HG02642 (cell line): ENCODE data around the gene OTOG.

ENCODE experiments used
- ATAC-seq: cut with Tn5 transposase; IDR thresholded peaks from one replicate; pipeline ENCODE4 v1.9.1; 2021; ENCODE audit warnings: mild to moderate bottlenecking; ENCODE audit not compliant: unreplicated experiment, poor library complexity

The OTOG gene, protein sequence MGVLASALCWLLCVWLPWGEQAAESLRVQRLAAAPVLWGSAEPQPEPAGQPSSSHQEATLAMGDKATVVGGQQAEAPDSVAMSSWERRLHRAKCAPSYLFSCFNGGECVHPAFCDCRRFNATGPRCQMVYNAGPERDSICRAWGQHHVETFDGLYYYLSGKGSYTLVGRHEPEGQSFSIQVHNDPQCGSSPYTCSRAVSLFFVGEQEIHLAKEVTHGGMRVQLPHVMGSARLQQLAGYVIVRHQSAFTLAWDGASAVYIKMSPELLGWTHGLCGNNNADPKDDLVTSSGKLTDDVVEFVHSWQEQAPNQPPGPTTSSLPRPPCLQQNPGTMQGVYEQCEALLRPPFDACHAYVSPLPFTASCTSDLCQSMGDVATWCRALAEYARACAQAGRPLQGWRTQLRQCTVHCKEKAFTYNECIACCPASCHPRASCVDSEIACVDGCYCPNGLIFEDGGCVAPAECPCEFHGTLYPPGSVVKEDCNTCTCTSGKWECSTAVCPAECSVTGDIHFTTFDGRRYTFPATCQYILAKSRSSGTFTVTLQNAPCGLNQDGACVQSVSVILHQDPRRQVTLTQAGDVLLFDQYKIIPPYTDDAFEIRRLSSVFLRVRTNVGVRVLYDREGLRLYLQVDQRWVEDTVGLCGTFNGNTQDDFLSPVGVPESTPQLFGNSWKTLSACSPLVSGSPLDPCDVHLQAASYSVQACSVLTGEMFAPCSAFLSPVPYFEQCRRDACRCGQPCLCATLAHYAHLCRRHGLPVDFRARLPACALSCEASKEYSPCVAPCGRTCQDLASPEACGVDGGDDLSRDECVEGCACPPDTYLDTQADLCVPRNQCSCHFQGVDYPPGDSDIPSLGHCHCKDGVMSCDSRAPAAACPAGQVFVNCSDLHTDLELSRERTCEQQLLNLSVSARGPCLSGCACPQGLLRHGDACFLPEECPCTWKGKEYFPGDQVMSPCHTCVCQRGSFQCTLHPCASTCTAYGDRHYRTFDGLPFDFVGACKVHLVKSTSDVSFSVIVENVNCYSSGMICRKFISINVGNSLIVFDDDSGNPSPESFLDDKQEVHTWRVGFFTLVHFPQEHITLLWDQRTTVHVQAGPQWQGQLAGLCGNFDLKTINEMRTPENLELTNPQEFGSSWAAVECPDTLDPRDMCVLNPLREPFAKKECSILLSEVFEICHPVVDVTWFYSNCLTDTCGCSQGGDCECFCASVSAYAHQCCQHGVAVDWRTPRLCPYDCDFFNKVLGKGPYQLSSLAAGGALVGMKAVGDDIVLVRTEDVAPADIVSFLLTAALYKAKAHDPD (N-terminal part only)

DNA sequence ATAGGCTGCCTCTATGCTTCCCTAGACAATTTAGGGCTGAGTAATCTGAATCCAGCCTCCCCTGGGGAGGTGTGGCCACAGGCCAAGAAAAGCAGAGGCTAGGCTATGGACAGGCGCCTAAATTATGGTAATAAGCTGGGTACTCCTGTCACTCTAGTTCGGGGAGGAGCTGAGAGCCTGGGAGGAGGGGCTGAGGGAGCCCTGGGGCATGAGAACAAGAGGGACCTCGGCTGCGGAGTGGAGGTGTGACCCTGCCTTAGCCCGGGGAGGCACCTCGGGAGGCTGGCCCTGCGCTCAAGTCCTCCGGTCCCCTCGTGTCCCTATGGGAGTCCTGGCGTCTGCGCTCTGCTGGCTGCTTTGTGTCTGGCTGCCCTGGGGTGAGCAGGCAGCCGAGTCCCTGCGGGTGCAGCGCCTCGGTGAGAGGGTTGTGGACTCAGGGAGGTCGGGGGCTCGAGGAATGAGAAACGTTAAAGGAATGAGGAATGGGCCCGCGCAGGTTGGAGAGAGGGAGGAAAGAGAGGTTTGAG is at the start of gene OTOG:
OTOG (plus strand) TSS at position 209 of the 527 bp plus-strand sequence; CDS start at position 323, 114 bp downstream.
- no peak for ATAC-seq

- no peak for ATAC-seq
These were observed 49.0 kb upstream of the OTOG start for GRCh38 chr11:17498058-17498457.

- ATAC-seq, result no peak
These were observed 48.6 kb upstream of the OTOG start for GRCh38 chr11:17498475-17498874.

GRCh38 chr11:17500673-17501072 is 46.4 kb upstream of the OTOG start:
- ATAC-seq, result no peak

DNA sequence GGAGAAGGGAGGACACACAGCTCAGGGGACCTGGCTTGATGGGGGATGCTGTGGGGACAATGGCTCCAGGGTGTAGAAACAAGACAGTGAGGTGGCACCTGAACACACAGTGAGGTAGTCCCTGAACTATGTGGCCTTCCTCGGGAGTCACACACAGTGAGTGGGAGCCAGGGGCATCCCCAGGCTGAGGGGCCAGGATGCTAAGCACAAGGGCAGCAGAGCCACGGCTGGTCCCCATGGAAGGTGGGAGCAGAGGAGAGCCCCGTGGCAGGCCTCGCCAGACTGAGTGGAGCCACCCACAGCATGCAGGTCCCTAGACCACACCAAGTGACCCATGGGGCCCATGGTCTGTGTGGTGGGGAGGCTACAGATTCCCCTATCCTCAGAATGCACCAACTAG is 44.4 kb upstream of the OTOG start:
- no peak for ATAC-seq

DNA sequence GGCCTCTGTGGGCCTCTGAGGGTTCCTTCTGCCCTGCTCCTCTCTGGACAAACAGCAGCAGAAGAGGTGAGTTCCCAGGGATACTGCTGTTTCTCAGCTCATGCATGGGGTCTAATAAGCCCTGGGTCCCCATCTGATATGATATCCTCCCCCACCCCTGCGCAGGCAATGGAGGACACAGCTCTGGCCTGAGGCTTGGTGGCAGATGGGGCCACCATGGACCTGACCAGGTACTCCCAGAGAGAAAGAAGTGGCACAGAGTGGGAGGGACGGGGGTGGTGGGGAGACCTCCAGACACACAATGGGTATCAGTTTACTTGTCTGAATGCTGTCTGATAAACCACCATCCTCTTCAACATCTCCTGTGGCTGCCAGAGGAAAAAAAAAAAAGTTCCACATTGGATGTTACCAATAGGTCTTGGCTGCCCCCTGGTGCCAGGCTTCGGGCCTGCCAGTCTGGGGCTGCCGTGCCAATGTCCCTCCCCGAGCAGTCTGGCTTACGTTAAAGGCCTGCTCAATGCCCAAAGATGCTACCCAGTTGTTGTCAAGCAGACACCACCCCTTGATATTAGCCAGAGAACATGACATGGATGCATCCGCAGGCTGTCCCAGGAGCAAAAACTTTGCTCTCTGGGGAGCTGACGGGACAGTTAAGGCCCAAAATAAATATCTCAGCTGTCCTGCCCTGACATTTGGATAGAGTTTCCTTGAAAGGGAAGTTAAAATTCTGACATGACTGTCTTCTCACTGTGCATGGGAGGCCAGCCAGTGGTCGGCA is 42.5 kb upstream of the OTOG start:
- ATAC-seq, result peak; percentile 61

- ATAC-seq, result no peak
These were observed 41.9 kb upstream of the OTOG start for GRCh38 chr11:17505146-17505545.

DNA sequence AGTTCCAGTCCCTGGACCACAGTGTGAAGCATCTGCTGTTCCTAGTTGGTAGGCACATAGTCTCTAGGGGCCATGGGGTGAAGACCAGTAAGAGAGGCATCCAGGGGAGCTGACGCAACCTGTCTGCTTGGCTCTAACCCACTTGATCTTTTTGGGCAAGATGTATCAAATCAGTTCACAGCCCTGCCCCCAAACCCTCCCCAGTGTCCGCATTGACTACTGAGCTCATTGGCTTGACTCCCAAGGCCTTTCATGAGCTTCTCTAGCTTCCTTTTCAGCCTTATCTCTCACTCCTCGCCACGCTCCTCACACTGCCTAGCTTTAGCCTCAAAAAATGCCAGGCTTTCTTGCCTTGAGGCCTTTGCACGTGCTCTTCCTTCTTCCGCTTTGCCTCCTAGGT is 40.7 kb upstream of the OTOG start:
- ATAC-seq, result no peak

GRCh38 chr11:17506942-17507341 is 40.1 kb upstream of the OTOG start:
- no peak for ATAC-seq

GRCh38 chr11:17507773-17508172 is 39.3 kb upstream of the OTOG start:
- ATAC-seq, result no peak

DNA sequence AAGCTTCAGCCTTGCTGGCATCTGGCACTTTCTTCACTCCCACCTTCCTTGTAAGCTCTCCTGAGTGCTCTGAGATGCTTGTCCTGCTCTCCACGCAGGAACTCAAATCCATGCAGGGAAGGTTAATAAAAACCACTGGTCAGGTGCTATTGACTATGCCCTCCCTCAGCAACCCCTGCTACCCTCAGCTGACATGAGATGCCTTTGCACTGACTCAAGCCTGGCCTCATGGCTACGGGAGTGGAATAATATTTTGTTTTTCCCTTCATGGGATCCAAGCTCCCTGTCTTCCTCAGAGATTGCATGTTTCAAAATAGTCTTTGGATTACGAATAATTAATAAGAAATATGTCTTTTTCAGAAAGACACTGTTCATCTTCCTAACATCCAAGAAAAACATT is 38.8 kb upstream of the OTOG start:
- ATAC-seq, result no peak

DNA sequence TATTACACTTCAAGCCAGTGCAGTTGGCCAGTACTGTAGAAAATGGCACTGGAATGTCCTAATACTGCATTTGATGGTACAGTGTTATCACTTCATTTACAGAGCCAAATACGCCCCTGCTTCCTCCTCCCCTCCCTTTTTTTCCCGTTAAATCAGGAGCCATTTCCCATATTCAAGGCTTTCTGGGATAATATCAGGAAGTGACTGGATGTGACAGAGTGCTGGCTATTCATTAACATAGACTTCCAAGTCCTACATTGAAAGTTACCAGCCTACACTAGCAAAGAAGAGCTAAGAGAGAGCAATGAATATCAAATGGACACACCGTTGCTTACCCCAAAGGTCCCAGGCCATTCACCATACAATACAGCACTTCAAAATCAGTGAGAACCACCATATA is 38.3 kb upstream of the OTOG start:
- no peak for ATAC-seq

GRCh38 chr11:17510507-17511206 is 36.4 kb upstream of the OTOG start:
- ATAC-seq, result no peak

- ATAC-seq, result no peak
These were observed 35.5 kb upstream of the OTOG start for GRCh38 chr11:17511571-17511970.

GRCh38 chr11:17512101-17512500 is 35.0 kb upstream of the OTOG start:
- no peak for ATAC-seq

GRCh38 chr11:17513853-17514252 is 33.2 kb upstream of the OTOG start:
- ATAC-seq, result no peak

DNA sequence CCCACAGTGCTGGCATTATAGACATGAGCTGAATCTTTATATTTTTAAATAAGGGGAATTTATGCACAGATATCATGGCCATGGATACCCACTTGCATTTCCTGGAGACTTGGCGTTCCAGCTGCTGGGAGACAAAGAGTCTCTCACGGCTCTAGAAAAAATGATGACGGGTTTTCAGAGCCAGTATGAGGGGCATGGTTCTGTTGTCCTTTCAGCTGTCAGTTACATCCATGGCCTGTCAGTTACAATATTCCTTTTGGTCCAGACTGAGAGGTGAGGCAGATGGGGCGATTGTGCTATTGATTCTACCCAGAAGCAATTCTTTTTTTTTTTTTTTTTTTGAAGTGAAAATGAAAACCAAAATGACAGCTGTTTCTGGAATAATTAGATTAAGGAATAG is 32.6 kb upstream of the OTOG start:
- no peak for ATAC-seq

GRCh38 chr11:17515443-17516176 is 31.4 kb upstream of the OTOG start:
- no peak for ATAC-seq
